ENCODE results near the gene CAV2. TPM values are rescaled to one million over a fixed set of nuclear protein-coding genes. Genes with fewer than 3 reads are reported as not detected.
A peak's percentile ranks its signal among the peaks of the same experiment; 100 is the strongest.

Gene CAV2
- total and polyA plus RNA-seq, 2 of the 13 experiments (the other 11 are each of a cell fraction or from before 2014, with no cell fraction given), result 0.09 to 0.18 TPM

DNA sequence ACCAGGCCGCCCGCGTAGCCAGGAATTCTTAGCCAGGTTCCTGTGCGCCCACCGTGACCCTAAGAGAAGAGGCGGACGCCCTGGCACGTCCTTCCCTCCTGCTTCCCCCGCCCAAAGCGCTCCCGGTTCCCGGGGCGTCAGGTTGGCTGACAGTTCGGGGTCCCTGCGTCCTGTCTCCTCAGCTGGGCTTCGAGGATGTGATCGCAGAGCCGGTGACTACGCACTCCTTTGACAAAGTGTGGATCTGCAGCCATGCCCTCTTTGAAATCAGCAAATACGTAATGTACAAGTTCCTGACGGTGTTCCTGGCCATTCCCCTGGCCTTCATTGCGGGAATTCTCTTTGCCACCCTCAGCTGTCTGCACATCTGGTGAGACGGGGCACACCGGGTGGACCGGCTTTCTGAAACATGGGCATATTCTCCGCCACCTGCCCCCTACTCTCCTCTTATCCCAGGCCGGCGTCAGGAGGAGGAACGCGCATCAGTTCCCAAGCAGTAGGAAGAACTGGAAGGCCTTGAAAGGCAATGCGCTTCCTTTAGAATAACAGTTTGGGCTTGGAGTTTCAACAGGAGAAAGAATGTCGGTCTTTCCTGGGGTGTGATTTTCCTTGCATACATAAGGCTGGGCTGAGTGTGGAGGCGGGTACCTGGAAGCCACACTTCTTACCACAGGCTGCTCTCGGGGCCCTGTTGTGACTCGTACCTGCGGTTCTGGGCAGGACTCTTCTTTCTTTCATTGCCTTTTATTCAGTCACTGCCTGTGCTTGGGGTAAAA, 728 bp downstream of the CAV2 start:
- in situ Hi-C loops (cut with HindIII; ENCODE audit: extremely low pct_ligation_motif_present, low pct_unique_long_range_greater_than_20kb), result no loop called here
- no peaks in the 10 kb centered on the region for H3K79me2 ChIP-seq (ENCODE audit: insufficient read depth, low read length)
- DNase-seq (ENCODE audit: low spot score), result no peak
- peak overlapping the region; percentile 38 to 73 (median 42); a peak in 5 of 6 replicates for H3K4me3 ChIP-seq (replicated peaks in 1 of 3; ENCODE audit: insufficient read depth in 1 of 3, low read depth in 2 of 3, low read length in 3 of 3)
- BruUV-seq (replicated peaks), result no TSS peak
- no peak overlapping the region for H3K9ac ChIP-seq (ENCODE audit: insufficient read depth, low read depth, low read length)
- CTCF ChIA-PET (ENCODE audit: low intra/inter-chr PET ratio, low total read pairs), result no interaction called here
- H3K4me2 ChIP-seq (ENCODE audit: low read depth, low read length), result peak overlapping the region; percentile 79
- intact Hi-C loops (cut with micrococcal nuclease; ENCODE audit: unreplicated experiment), result no loop called here
- FAIRE-seq, result no peak
- POLR2A ChIA-PET, result no interaction called here
- ATAC-seq, result peak; percentile 34
- H3K27ac ChIP-seq (ENCODE audit: extremely low read length, insufficient read depth, low read length), result no peak overlapping the region
- H4K20me1 ChIP-seq (ENCODE audit: insufficient read depth, low read length), result no peaks in the 10 kb centered on the region
- H3K4me1 ChIP-seq (ENCODE audit: insufficient read depth, low read length), result peaks cover 10% of the 10 kb centered on the region; the same call in 1 of the 2 replicates
- H3K9me3 ChIP-seq (ENCODE audit: low read length), result no peaks in the 10 kb centered on the region
- H2AFZ ChIP-seq (ENCODE audit: low read length), result no peak overlapping the region
- WGBS (ENCODE audit: low lambda C conversion rate), result 45% methylated on average over 19 of the region's 36 CpGs
- peaks cover 2 to 23% of the 10 kb centered on the region in 2 experiments; a peak in 4 of 5 replicates for H3K27me3 ChIP-seq (ENCODE audit: control insufficient read depth in 1 of 2, insufficient read depth in 2 of 2, low read length in 2 of 2)
- no peaks in the 10 kb centered on the region for H3K36me3 ChIP-seq (replicated peaks in 1 of 2; ENCODE audit: control insufficient read depth in 1 of 2, insufficient read depth in 2 of 2, low read length in 2 of 2)
- TF ChIP-seq EZH2 (conservative IDR thresholded peaks at IDR 0.05; ENCODE audit: low read depth, low read length) (peak; percentile 78), ZNF777 (CRISPR knock-in tag; IDR thresholded peaks at IDR 0.05) (0 out of 2 replicates have a peak, but pooled peaks have one; percentile 44)
- TF ChIP-seq, protein P1, sequence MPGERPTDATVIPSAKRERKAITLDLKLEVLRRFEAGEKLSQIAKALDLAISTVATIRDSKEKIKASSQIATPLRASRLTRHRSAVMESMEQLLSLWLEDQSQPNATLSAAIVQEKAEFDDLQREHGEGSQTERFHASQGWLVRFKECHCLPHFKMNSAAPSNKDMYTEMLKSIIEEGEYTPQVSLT (CRISPR knock-in tag; IDR thresholded peaks at IDR 0.05; ENCODE audit: borderline replicate concordance, low read depth), result no peak

DNA sequence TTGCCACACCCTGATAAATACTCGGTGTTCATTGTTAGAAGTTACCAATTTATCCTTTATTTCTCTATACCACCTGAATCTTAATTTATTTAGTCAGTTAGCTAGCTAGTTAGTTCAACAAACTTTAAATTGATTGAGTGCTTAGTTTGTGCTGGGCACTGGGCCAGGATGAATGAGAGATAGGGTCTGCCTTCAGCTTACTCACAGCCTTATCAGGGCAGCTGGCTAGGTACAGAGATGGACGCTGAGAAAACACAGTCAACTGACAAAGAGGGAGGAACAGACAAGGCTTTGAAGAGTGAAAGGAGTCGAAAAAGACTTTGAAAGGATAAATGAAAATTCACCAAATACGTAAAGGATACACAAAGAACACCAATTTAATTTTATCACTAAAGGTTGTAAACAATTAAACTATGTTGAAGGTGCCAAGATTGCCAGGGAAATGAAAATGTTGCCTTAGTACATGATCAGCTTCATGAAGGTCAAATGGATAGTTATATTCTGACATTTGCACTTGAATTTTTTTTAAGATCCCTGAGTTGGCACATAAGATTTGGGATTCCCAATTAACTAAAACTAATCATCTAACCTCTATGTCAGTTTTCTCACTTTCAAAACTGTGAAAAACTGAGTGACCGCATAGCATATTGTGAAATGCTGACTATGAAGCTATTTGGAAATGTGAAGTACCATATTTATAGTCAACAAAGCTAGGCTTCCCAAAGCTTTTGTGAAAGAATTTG, 2.1 kb downstream of the CAV2 start:
- BruUV-seq (replicated peaks), result no TSS peak
- Histone ChIP-seq H2AFZ (ENCODE audit: low read length) (no peak overlapping the region), H3K79me2 (ENCODE audit: insufficient read depth, low read length) (no peaks in the 10 kb centered on the region), H3K4me3 (replicated peaks in 1 of 3; ENCODE audit: insufficient read depth in 1 of 3, low read depth in 2 of 3, low read length in 3 of 3) (no peak overlapping the region), H3K27me3 (ENCODE audit: control insufficient read depth in 1 of 2, insufficient read depth in 2 of 2, low read length in 2 of 2) (peaks cover 2 to 23% of the 10 kb centered on the region in 2 experiments; a peak in 4 of 5 replicates), H3K27ac (ENCODE audit: extremely low read length, insufficient read depth, low read length) (no peak overlapping the region), H3K36me3 (replicated peaks in 1 of 2; ENCODE audit: control insufficient read depth in 1 of 2, insufficient read depth in 2 of 2, low read length in 2 of 2) (no peaks in the 10 kb centered on the region), H3K9ac (ENCODE audit: insufficient read depth, low read depth, low read length) (no peak overlapping the region), H3K9me3 (ENCODE audit: low read length) (no peaks in the 10 kb centered on the region), H3K4me1 (ENCODE audit: insufficient read depth, low read length) (peaks cover 10% of the 10 kb centered on the region; the same call in 1 of the 2 replicates), H4K20me1 (ENCODE audit: insufficient read depth, low read length) (no peaks in the 10 kb centered on the region), H3K4me2 (ENCODE audit: low read depth, low read length) (no peak overlapping the region)
- no peak for FAIRE-seq
- in situ Hi-C loops (cut with HindIII; ENCODE audit: extremely low pct_ligation_motif_present, low pct_unique_long_range_greater_than_20kb) (no loop called here), intact Hi-C loops (cut with micrococcal nuclease; ENCODE audit: unreplicated experiment) (no loop called here)
- CTCF ChIA-PET (ENCODE audit: low intra/inter-chr PET ratio, low total read pairs), result no interaction called here
- POLR2A ChIA-PET, result no interaction called here
- no peak for ATAC-seq
- DNase-seq (ENCODE audit: low spot score), result no peak
- 15% methylated on average over 5 of the region's 5 CpGs for WGBS (ENCODE audit: low lambda C conversion rate)
- TF ChIP-seq SOX5 (CRISPR knock-in tag; IDR thresholded peaks at IDR 0.05; ENCODE audit: borderline replicate concordance) (no peak), MAFK (conservative IDR thresholded peaks at IDR 0.05 in 1 of 2, IDR thresholded peaks at IDR 0.05 in 1 of 2; ENCODE audit: low read length in 2 of 2) (peak in 1 of 2 experiments; percentile 8; a peak in 1 of 4 replicates), ZNF24 (IDR thresholded peaks at IDR 0.05) (no peak)

Data from HepG2 (cell line).